ENCODE data around the gene LIX1.

GRCh38 chr5:97167435-97167834, 25.0 kb upstream of the LIX1 start:
- no peak for TF ChIP-seq CTCF (IDR thresholded peaks at IDR 0.05)
- TF ChIP-seq EP300 (IDR thresholded peaks at IDR 0.05) = no peak
